Astrocyte of the spinal cord (primary cell): Measurements from ENCODE around the gene CDC42EP3.

Experiments
- DNase-seq: peaks from one replicate; pipeline ENCODE4 v3.0.0; 2011; ENCODE audit warnings: low read depth, low spot score
- H3K4me3 ChIP-seq: 2 replicates; pipeline ENCODE4 v1.5.1; 2011; ENCODE audit warnings: low read depth, mild to moderate bottlenecking, low read length, moderate library complexity
- CTCF ChIP-seq: IDR thresholded peaks from 2 replicates; pipeline ENCODE4 v1.5.1; 2012; ENCODE audit warnings: low read depth, mild to moderate bottlenecking, low read length, inconsistent platforms
- in situ Hi-C: cut with HindIII; loops from 2 replicates; pipeline ENCODE4 v1.10.0; 2017; ENCODE audit warnings: low sequenced_read_pairs

Gene CDC42EP3

GRCh38 chr2:37659723-37660122 lies 11.7 kb downstream of the CDC42EP3 start:
- no peak overlapping the region for H3K4me3 ChIP-seq
- no peak for TF ChIP-seq CTCF
- in situ Hi-C loops: no loop called here
- no peak for DNase-seq

- H3K4me3 ChIP-seq: no peak overlapping the region
- DNase-seq: no peak
- no peak for TF ChIP-seq CTCF
- in situ Hi-C loops: no loop called here
Measured at GRCh38 chr2:37658682-37659081, 12.8 kb downstream of the CDC42EP3 start.

- in situ Hi-C loops: no loop called here
- no peak for DNase-seq
- H3K4me3 ChIP-seq: no peak overlapping the region
- no peak for TF ChIP-seq CTCF
Measured at GRCh38 chr2:37657471-37657870, 14.0 kb downstream of the CDC42EP3 start.

GRCh38 chr2:37656512-37657423 lies 14.7 kb downstream of the CDC42EP3 start:
- DNase-seq: no peak
- in situ Hi-C loops: no loop called here
- no peak overlapping the region for H3K4me3 ChIP-seq
- TF ChIP-seq CTCF: no peak

GRCh38 chr2:37654932-37655841 lies 16.3 kb downstream of the CDC42EP3 start:
- no peak overlapping the region for H3K4me3 ChIP-seq
- in situ Hi-C loops: no loop called here
- DNase-seq: no peak
- no peak for TF ChIP-seq CTCF

- in situ Hi-C loops: no loop called here
- DNase-seq: no peak
- TF ChIP-seq CTCF: no peak
- H3K4me3 ChIP-seq: no peak overlapping the region
Measured at GRCh38 chr2:37654419-37654818, 17.0 kb downstream of the CDC42EP3 start.
